ENCODE results near the gene MAP3K20. TPM values are rescaled to one million over a fixed set of nuclear protein-coding genes. Genes with fewer than 3 reads are reported as not detected.

The MAP3K20 gene
- polyA plus RNA-seq, 1 of the 3 experiments (the other 2 are of a cell fraction) = 8.5 TPM

DNA sequence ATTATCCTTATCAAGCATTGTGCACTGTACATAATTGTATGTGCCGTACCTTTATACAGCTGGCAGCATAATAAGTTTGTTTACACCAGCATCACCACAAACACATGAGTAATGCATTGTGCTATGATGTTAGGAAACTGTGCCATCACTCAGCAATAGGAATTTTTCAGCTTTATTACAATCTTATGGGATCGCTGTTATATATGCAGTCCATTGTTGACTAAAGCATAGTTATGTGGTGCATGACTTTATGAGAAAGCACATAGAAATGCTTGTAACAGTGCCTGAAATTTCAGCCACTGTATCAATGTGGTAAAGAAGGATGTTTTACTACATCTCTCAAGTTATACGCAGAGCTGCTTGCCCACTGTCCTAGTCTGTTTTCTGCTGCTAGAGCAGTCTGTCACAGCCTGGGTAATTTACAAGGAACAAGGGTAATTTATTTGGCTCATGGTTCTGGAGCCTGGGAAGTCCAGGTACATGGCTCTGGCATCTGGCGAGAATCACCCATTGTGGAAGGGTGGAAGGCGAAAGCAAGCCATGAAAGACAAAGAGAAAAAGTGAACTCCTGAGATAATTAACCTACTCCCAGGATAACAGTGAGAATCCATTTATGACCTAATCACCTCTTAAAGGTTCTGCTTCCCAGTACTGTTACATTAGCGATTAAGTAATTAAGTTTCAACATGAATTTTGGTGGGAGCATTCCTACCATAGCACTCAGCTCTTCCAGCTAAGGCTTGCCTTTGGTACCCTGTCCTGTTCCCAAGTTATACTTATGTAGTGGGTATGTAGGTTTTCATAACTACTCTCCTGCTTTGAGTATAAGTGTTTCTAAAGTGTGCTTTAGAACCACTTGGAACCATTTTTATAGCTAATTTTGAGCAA is 4.6 kb downstream of the MAP3K20 start:
- Histone ChIP-seq H3K4me1 (ENCODE audit: control insufficient read depth in 1 of 2, insufficient read depth in 2 of 2, low read depth in 1 of 2, low read length in 1 of 2) (peaks cover 2 to 10% of the 10 kb centered on the region in 2 experiments; a peak in 3 of 4 replicates), H3K27ac (ENCODE audit: low read depth in 2 of 2, low read length in 1 of 2) (peak overlapping the region in 1 of 2 experiments; percentile 88; a peak in 2 of 4 replicates), H3K9ac (peak overlapping the region; percentile 20; the same call in 1 of the 2 replicates), H3K79me2 (ENCODE audit: insufficient read depth) (peaks cover 88% of the 10 kb centered on the region), H3K9me3 (no peaks in the 10 kb centered on the region), H3K4me3 (ENCODE audit: low read depth in 2 of 2, low read length in 1 of 2) (no peak overlapping the region), H4K20me1 (ENCODE audit: insufficient read depth) (no peaks in the 10 kb centered on the region), H3K36me3 (replicated peaks in 1 of 2; ENCODE audit: control insufficient read depth in 1 of 2, insufficient read depth in 2 of 2, low read length in 1 of 2) (no peaks in the 10 kb centered on the region), H3F3A (replicated peaks; ENCODE audit: insufficient read depth) (peaks cover 13% of the 10 kb centered on the region), H3K9me2 (no peaks in the 10 kb centered on the region; the same call in 1 of the 2 replicates), H3K27me3 (ENCODE audit: insufficient read depth) (no peaks in the 10 kb centered on the region), H3K4me2 (peak overlapping the region; percentile 1; the same call in 1 of the 2 replicates), H2AFZ (ENCODE audit: low read depth) (no peak overlapping the region)
- ChIA-PET CTCF (interaction anchor here (1.1 to 2.7 kb wide), 5 partner anchors 11 to 130 kb away, joined by 3 to 13 read pairs (median 5); no protein-coding TSS in a partner anchor), POLR2A (no interaction called here)
- WGBS (ENCODE audit: low lambda C conversion rate) = 84% methylated on average over 6 of the region's 6 CpGs
- DNase-seq = no peak
- TF ChIP-seq YY1 (IDR thresholded peaks at IDR 0.05; ENCODE audit: low read depth) (no peak), EP300 (IDR thresholded peaks at IDR 0.05; ENCODE audit: borderline replicate concordance in 1 of 2, low read depth in 1 of 2, low read length in 1 of 2) (peak in 1 of 2 experiments; percentile 18; a peak in 1 of 4 replicates), RAD21 (IDR thresholded peaks at IDR 0.05; ENCODE audit: low read length) (no peak), EZH2phosphoT487 (IDR thresholded peaks at IDR 0.05; ENCODE audit: borderline replicate concordance, low read depth) (no peak), ZBTB33 (IDR thresholded peaks at IDR 0.05; ENCODE audit: borderline replicate concordance, low read depth) (no peak), FOSL2 (IDR thresholded peaks at IDR 0.05; ENCODE audit: borderline replicate concordance, low read depth) (peak; percentile 30; the same call in 1 of the 2 replicates), FOXJ3 (CRISPR knock-in tag; IDR thresholded peaks at IDR 0.05) (no peak), FOXM1 (IDR thresholded peaks at IDR 0.05; ENCODE audit: low read depth) (no peak), GATA2 (CRISPR knock-in tag; IDR thresholded peaks at IDR 0.05) (no peak), RXRA (IDR thresholded peaks at IDR 0.05; ENCODE audit: borderline replicate concordance, low read depth) (no peak)

DNA sequence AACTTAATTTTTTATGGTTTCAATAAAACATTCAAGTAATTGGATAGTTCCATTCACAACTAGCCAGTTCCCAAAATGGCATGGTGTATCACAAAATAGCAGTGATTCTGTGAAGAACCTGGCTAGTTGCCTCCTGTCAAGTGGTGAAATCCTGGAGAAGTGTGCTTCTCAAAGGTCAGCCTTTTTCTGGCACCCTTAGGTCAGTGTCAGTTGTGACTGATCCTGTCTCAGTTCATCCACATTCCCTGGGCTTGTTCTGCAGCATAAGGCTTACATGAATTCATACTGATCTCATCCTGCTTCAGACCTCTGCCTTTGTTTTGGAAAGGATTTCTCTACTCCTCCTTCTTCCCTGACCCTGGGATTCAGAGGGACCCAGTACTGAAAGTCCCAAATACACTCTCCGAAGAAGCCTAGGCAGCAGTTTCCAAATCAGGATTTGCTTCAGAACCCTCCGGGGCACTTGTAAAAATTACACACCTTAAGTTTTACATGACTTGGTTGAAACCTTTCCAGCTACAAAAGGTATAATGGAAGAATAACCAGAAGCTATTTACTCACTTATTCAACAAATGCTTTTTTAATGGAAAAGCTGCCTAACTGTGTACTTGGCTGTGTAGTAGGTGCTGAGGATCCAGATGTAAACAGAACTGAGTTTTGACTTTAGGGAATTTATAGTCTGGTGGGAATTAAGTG is 11.0 kb downstream of the MAP3K20 start:
- no peaks in the 10 kb centered on the region for H4K20me1 ChIP-seq (ENCODE audit: insufficient read depth)
- POLR2A ChIA-PET = no interaction called here
- 85% methylated on average over 2 of the region's 2 CpGs for WGBS (ENCODE audit: low lambda C conversion rate)
- no peaks in the 10 kb centered on the region for H3K27me3 ChIP-seq (ENCODE audit: insufficient read depth)
- TF ChIP-seq REST (IDR thresholded peaks at IDR 0.05; ENCODE audit: low read depth, low read length) (no peak), YY1 (IDR thresholded peaks at IDR 0.05; ENCODE audit: low read depth) (no peak), MXI1 (IDR thresholded peaks at IDR 0.05; ENCODE audit: low read depth, low read length) (no peak), FOXJ3 (CRISPR knock-in tag; IDR thresholded peaks at IDR 0.05) (no peak)
- TF ChIP-seq, protein P1, sequence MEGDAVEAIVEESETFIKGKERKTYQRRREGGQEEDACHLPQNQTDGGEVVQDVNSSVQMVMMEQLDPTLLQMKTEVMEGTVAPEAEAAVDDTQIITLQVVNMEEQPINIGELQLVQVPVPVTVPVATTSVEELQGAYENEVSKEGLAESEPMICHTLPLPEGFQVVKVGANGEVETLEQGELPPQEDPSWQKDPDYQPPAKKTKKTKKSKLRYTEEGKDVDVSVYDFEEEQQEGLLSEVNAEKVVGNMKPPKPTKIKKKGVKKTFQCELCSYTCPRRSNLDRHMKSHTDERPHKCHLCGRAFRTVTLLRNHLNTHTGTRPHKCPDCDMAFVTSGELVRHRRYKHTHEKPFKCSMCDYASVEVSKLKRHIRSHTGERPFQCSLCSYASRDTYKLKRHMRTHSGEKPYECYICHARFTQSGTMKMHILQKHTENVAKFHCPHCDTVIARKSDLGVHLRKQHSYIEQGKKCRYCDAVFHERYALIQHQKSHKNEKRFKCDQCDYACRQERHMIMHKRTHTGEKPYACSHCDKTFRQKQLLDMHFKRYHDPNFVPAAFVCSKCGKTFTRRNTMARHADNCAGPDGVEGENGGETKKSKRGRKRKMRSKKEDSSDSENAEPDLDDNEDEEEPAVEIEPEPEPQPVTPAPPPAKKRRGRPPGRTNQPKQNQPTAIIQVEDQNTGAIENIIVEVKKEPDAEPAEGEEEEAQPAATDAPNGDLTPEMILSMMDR (IDR thresholded peaks at IDR 0.05) = no peak
- H3K9me2 ChIP-seq = no peaks in the 10 kb centered on the region; the same call in 1 of the 2 replicates
- no peak overlapping the region for H2AFZ ChIP-seq (ENCODE audit: low read depth)
- H3K4me2 ChIP-seq = no peak overlapping the region
- H3K9me3 ChIP-seq = no peaks in the 10 kb centered on the region
- H3F3A ChIP-seq (replicated peaks; ENCODE audit: insufficient read depth) = no peaks in the 10 kb centered on the region
- CTCF ChIA-PET = interaction anchor here (1.0 kb wide), 1 partner anchor 52 kb away, joined by 3 read pairs; no protein-coding TSS in a partner anchor
- no peak overlapping the region for H3K9ac ChIP-seq
- H3K36me3 ChIP-seq (replicated peaks in 1 of 2; ENCODE audit: control insufficient read depth in 1 of 2, insufficient read depth in 2 of 2, low read length in 1 of 2) = peaks cover 0 to 2% of the 10 kb centered on the region in 2 experiments
- peaks cover 3 to 16% of the 10 kb centered on the region in 2 experiments; a peak in 3 of 4 replicates for H3K4me1 ChIP-seq (ENCODE audit: control insufficient read depth in 1 of 2, insufficient read depth in 2 of 2, low read depth in 1 of 2, low read length in 1 of 2)
- H3K27ac ChIP-seq (ENCODE audit: low read depth in 2 of 2, low read length in 1 of 2) = peak overlapping the region in 1 of 2 experiments; percentile 6; a peak in 1 of 4 replicates
- no peak overlapping the region for H3K4me3 ChIP-seq (ENCODE audit: low read depth in 2 of 2, low read length in 1 of 2)
- peaks cover 81% of the 10 kb centered on the region for H3K79me2 ChIP-seq (ENCODE audit: insufficient read depth)
- DNase-seq = no peak

Measured in SK-N-SH (cell line).